Measurements from ENCODE around the gene CADPS.

GRCh38 chr3:62550439-62550838 lies 324.8 kb downstream of the CADPS start:
- no peak for TF ChIP-seq CTCF (IDR thresholded peaks at IDR 0.05; ENCODE audit: insufficient read depth, low read length)
- TF ChIP-seq POLR2AphosphoS5 (IDR thresholded peaks at IDR 0.05; ENCODE audit: low read depth): no peak
- no peak for TF ChIP-seq REST (IDR thresholded peaks at IDR 0.05; ENCODE audit: insufficient replicate concordance, low read depth)
- TF ChIP-seq SPI1 (IDR thresholded peaks at IDR 0.05; ENCODE audit: borderline replicate concordance, low read depth): no peak
- no peak for TF ChIP-seq GABPA (IDR thresholded peaks at IDR 0.05; ENCODE audit: low read depth)
